ENCODE data around the gene PRKCE.

PRKCE gene

DNA sequence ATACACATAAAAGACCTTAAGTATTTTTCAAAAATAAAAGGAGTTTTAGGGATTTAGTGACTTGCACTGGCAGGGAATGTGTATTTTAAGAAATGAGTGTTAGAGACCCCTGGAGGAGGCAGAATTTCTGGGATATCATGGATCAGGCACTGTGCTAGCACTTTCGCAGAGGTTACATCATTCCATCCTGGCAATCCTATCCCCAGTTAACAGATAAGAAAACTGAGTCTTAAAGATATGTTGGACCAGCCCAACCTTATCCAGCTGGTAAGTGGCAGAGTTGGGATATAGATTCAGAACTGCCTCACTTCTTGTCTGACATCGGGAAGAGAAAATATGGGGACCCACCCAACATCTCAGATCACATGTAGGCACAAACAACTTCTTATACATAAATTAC is 485.5 kb downstream of the PRKCE start:
- no peak for DNase-seq

DNA sequence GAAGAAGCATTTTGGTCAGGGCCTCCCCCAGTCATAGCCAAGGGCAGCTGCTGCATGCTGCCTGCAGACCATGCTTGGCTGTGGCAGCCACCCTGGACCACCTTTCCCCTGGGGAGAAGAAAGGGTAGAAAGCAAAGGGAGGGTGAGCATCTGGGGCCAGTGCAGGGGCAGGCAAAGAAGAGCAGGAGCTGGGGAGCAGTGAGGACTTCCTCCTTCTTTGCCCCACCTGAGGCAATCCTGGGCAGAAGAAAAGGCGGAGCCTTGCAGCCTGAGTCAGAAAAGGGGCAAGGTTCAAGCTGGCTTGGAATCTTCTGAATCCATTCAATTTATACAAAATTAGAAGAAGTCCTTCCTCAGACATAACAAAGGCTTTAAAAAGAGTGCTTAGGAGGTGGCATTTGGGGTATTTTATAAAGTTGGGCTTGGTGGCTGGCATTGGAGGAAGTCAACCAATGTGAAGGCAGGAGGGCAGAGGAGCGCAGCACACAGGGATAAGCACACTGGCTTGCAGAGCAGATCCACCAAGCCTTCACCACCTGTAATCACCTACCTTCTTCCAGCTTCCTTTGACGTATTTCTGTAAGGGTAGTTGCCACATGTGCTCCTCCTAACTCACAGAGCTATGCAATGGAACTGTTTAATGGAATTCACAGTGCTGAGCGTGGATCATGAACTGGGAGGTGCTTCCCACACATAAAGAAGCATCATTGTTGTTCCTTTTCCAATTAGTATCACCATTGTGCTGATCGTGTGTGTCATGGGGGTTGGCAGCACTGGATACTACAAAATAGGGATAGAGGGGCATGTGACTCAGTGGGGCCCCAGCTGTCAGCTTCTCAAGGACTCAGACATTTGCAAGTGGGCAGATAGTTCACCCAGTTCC is 491.3 kb downstream of the PRKCE start:
- no peak for DNase-seq

DNA sequence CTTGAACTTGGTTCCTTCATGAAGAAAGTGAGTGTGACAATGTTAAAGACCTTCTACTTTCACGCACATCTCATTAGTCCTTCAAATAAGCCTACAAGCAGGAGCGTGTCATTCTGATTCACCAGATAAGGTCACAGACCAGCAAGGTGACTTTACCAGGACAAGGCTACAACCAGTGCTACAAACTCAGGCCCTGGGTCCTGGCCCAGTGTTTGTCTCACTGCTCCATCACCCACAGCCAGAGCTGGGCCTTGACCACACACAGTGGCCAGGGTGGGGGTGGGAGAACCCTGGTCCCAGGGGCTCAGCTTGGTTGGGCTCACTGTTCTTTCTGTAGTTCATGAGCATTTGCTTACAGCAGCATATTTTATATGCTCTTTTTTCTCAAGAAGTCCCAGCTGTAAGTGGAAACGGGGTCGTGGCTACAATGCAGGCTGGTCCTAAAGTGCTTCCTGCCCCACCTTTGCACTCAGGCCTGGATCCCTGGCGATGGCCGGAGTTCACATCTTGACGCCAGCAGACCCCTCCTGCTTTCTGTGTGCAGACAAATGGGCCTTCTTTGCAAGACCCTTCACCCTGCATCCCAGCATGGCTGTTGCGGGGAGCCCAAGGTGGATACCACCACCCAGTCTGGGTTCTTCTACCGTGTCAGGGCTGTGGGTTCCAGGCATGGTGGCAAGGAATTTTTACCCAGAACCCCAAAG is 492.1 kb downstream of the PRKCE start:
- no peak for DNase-seq

GRCh38 chr2:46144133-46144800 is 492.8 kb downstream of the PRKCE start:
- DNase-seq: no peak

DNA sequence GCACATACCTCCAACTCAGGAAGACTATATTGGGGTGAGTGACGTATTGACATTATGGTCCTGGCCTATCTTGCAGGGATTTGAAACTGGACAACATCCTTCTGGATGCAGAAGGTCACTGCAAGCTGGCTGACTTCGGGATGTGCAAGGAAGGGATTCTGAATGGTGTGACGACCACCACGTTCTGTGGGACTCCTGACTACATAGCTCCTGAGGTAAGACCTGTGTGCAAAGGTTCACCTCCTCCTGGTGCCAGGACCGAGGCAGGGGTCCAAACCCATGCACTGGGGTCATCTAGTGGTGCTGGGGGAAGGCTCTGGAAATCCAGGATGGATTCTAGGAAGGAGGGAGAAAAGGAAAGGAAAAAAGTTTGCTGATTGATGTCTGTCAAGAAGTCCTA is 493.5 kb downstream of the PRKCE start:
- DNase-seq: no peak

- DNase-seq: no peak
Observed at GRCh38 chr2:46145840-46146239, 494.4 kb downstream of the PRKCE start.

DNA sequence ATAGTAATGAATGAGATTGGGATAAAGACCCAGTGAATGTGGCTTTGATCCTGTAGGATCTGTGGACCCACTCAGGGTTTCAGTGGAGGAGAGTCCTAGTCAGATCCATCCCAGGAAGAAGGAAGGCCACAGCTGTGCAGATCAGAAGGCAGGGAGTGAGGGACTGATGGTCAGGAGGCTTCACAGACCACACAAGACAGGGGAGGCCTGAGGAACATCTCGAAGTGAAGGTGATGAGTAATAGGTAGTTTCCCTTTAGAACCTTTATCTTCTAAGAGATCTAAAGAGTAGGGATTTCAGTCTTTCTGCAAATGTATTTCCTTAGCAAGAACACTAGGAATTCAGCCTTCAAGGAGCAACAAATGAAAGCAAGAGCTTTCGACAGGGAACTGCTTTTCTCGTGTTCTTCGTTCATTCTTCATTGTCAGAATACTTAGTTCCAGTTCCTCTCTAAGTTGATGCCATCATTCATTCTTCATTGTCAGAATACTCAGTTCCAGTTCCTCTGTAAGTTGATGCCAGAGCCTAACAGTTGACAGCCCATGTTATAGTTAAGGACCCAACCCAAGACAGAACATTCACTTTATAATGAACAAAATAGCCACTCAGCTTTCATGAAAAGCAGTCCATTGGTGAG is 495.5 kb downstream of the PRKCE start:
- DNase-seq: no peak

GRCh38 chr2:46147626-46148368 is 496.3 kb downstream of the PRKCE start:
- DNase-seq: no peak

DNA sequence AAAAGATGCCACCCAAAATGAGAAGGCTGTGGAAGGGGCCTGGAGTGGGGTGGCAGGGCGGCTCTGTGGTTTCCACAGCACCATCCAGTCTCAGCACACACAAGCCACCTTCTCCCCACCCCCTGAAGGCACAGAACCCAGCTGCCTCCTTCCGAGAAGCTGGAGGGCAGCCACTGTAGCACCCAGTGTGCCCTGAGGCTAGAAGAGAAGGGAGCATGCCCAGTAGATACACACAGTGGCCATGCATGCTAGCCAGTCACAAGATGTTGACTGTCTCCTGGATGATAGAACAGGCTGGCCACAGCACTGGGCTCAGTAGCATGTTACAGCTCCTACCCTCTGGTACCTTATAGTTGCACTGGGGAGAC is 496.9 kb downstream of the PRKCE start:
- no peak for DNase-seq

- no peak for DNase-seq
Observed at GRCh38 chr2:46150445-46150955, 499.0 kb downstream of the PRKCE start.

DNA sequence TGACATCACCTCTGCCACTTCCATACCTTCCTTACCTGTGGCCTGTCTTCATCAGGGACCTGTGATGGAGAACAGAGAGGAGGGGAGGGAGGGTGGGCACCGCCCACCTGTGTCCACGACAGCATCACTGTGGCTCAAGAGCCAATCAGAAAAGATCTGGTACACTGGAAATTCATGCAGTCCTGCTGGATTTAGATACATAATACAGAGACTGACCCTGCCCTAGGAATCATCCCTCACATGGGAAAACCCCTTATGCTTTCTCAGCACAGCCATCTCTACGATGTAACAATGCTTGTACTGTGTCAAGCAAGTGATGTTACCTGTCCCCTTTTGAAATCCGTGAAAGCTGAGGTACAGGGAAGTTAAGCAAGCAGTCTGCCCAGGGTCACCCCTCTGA is 500.1 kb downstream of the PRKCE start:
- DNase-seq: no peak

GRCh38 chr2:46153996-46154753 is 502.7 kb downstream of the PRKCE start:
- no peak for DNase-seq

GRCh38 chr2:46157072-46157965 is 505.8 kb downstream of the PRKCE start:
- no peak for DNase-seq

- no peak for DNase-seq
Observed at GRCh38 chr2:46157966-46158310, 506.5 kb downstream of the PRKCE start.

DNA sequence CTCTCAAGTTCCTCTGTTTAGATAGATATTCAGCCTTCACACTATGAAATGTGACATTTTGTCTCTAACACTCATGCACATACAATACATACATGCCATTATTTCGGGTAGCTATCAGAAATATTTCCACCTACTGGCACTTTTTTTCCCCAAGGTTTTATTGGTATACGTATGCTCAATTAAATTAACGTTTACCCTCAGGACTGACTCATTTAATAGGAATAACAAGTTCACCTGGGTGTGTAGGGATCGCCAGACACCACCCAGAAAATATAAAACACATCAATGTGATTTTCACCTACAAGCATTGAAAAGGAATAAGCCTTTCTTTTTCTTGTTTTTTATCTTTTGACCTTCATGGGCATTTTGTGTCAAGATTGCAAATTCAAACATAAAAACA is 507.2 kb downstream of the PRKCE start:
- DNase-seq: no peak

GRCh38 chr2:46160326-46160725 is 508.9 kb downstream of the PRKCE start:
- no peak for DNase-seq

- DNase-seq: no peak
Observed at GRCh38 chr2:46161315-46161714, 509.8 kb downstream of the PRKCE start.

DNA sequence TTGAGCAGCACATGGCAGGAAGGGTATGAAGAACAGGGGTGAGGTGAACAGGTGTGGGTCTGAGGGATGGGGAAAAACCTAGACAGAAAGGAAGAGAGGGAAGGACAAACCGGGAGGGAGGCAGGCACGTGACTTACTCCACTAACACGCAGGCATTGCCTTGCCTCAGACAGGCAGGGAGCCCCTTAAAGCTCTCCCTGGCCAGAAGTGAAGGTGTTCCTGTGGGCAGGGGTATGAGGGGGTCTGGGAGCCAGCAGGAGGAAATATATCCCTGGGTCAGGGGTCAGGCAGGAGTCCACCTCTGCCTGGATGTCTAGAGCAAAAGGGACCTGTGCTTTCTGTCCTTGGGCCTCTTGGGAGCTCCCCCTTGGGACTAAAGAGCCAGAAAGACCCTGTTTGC is 510.4 kb downstream of the PRKCE start:
- DNase-seq: no peak

DNA sequence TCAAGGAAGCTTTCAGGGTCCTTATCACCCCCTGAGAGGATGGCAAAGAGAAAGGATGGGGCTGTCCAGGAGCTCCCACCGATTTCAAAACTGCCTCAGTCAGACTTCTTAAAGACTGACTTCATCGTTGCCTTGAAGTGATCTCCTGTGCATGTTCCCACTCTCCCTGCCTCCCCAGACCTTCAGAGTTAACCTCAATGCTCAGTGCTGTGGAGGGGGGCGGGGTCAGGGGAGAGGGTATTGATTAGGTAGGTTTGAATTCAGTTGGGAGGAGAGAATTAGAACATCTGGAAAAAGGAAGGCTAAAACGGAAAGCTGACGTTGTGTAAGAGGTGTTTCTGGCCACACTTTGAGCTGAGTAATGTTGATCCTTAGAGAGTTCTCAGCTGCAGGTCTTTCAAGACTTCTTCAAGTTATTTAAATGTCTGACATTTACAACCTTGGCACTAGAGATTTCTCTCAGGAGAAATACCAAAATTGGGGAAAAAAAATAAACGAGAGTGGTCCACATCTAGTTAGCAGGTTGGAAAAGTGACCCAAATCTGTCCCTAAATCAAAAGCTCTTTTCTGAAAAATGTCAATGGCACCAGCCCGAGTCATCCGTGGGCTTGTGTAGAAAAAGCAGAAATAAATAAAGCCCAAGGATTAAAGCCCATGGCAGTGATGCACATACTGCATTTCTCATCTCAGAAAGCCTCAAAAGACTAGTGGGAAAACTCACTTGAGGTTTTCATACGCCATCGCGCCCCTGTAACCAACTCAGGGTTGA is 511.0 kb downstream of the PRKCE start:
- DNase-seq: no peak

- no peak for DNase-seq
Observed at GRCh38 chr2:46163098-46163430, 511.6 kb downstream of the PRKCE start.

Data from NCI-H1930 (cell line).